Hepatocyte (in vitro differentiated cells): ENCODE measurements around the gene ADCY6. TPM values are rescaled to one million over a fixed set of nuclear protein-coding genes. Genes with fewer than 3 reads are reported as not detected.

Source experiments
- DNase-seq: peaks from one replicate; pipeline ENCODE4 v3.0.0-alpha.2; 2016; ENCODE audit warnings: low spot score
- H2AFZ ChIP-seq: fragments of 200-600 bp; sonication (generic); 2 replicates; pipeline ENCODE4 v1.6.0; 2016; ENCODE audit warnings: antibody characterized with exemption, mild to moderate bottlenecking
- H3K27ac ChIP-seq: fragments of 200-600 bp; sonication (generic); 2 replicates; pipeline ENCODE4 v1.5.1; 2016; ENCODE audit warnings: mild to moderate bottlenecking
- H3K27me3 ChIP-seq: fragments of 200-600 bp; sonication (generic); 2 replicates; pipeline ENCODE4 v1.6.1; 2016
- H3K36me3 ChIP-seq: fragments of 200-600 bp; sonication (generic); replicated peaks from 2 replicates; pipeline ENCODE4 v1.5.1; 2016; ENCODE audit warnings: low read depth; ENCODE audit not compliant: insufficient read depth
- H3K4me1 ChIP-seq: fragments of 200-600 bp; sonication (generic); 2 replicates; pipeline ENCODE4 v1.5.1; 2016; ENCODE audit warnings: mild to moderate bottlenecking, moderate library complexity; ENCODE audit not compliant: insufficient read depth
- H3K4me2 ChIP-seq: fragments of 200-600 bp; sonication (generic); 2 replicates; pipeline ENCODE4 v1.6.0; 2016
- H3K4me3 ChIP-seq: fragments of 200-600 bp; sonication (generic); 2 replicates; pipeline ENCODE4 v1.5.1; 2016; ENCODE audit warnings: mild to moderate bottlenecking
- H3K79me2 ChIP-seq: fragments of 200-600 bp; sonication (generic); 2 replicates; pipeline ENCODE4 v1.6.0; 2017; ENCODE audit warnings: mild to moderate bottlenecking
- H3K9me2 ChIP-seq: fragments of 200-600 bp; sonication (generic); replicated peaks from 2 replicates; pipeline ENCODE4 v1.6.0; 2017; ENCODE audit warnings: mild to moderate bottlenecking; ENCODE audit not compliant: insufficient read depth
- H3K9me3 ChIP-seq: fragments of 200-600 bp; sonication (generic); 2 replicates; pipeline ENCODE4 v1.5.1; 2016; ENCODE audit warnings: low read depth, mild to moderate bottlenecking
- H4K20me1 ChIP-seq: fragments of 200-600 bp; sonication (generic); 2 replicates; pipeline ENCODE4 v1.6.0; 2016; ENCODE audit warnings: mild to moderate bottlenecking; ENCODE audit not compliant: insufficient read depth, poor library complexity, severe bottlenecking
- CTCF ChIP-seq: fragments of 200-600 bp; sonication (generic); IDR thresholded peaks from 2 replicates; pipeline ENCODE4 v1.5.1; 2016; ENCODE audit warnings: antibody characterized with exemption, mild to moderate bottlenecking; ENCODE audit not compliant: poor library complexity
- EZH2 ChIP-seq: fragments of 200-600 bp; sonication (generic); IDR thresholded peaks from 2 replicates; pipeline ENCODE4 v1.6.1; 2016; ENCODE audit warnings: antibody characterized with exemption, mild to moderate bottlenecking, borderline replicate concordance
- EZH2phosphoT487 ChIP-seq: fragments of 200-600 bp; sonication (generic); IDR thresholded peaks from one replicate; pipeline ENCODE4 v1.6.1; 2018; ENCODE audit warnings: antibody characterized with exemption, mild to moderate bottlenecking, low read depth, moderate library complexity; ENCODE audit not compliant: unreplicated experiment, severe bottlenecking
- WGBS: methylation state at CpG from one replicate; pipeline ENCODE4 v1.1.6; 2016; ENCODE audit warnings: low lambda C conversion rate; ENCODE audit errors: missing lambda C conversion rate; 5-methylcytosine and 5-hydroxymethylcytosine counted together
- polyA plus RNA-seq: library from polyadenylated mRNA; unstranded; fragments of >200 nt; fragmentation: Nextera tagmentation; extraction: Ambion mirVana; gene quantifications from 2 replicates; pipeline ENCODE4 v1.2.1, GENCODE V29; 2016
- total RNA-seq: library from RNA; depleted of rRNA; stranded (reverse); fragments of >200 nt; gene quantifications from 2 replicates; pipeline ENCODE4 v1.2.3, GENCODE V29; 2014

Gene ADCY6
- total and polyA plus RNA-seq, 2 experiments from 2014 or later, result 22.7 to 37.7 TPM

DNA sequence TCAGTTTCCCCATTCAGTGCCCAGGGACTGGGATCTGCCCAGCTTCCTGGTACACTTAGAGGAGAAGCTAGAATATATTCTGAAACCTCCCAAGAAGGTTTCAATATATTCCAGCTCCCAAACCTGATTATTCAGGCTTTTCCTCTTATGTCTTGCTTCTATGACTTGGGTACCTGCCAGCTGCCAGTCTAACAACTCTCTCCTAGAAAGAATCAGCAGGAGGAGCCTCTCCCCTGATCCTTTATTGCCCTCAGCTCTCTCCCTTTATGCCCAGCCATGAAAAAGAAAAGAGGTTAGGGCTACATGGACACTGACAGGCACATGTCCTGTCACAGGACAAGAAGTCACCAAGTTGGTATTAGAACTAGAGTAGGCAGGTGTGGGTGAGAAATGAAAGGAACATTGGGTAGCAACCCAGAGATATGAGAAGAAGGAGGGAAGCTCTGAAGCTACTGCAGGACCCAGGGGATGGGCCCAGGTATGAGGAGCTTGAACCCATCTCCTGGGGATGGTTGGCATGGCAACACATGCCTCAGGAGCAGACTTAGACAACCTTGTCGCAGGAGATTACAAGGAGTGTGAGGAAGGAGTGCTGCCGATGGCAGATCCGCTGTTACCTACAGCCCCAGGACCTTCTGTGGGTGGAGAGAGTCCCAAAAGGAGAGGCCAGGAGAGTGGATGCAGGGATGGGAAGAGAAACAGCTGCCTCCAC lies 27.4 kb upstream of the ADCY6 start:
- Histone ChIP-seq H3K4me3 (peak overlapping the region; percentile 60), H3K79me2 (peaks cover 17% of the 10 kb centered on the region), H2AFZ (peak overlapping the region; percentile 90), H3K27ac (peak overlapping the region; percentile 93), H4K20me1 (no peaks in the 10 kb centered on the region), H3K27me3 (no peaks in the 10 kb centered on the region), H3K4me1 (peaks cover 49% of the 10 kb centered on the region), H3K9me3 (no peaks in the 10 kb centered on the region), H3K36me3 (no peaks in the 10 kb centered on the region), H3K9me2 (no peaks in the 10 kb centered on the region), H3K4me2 (peak overlapping the region; percentile 100)
- no peak for TF ChIP-seq CTCF
- TF ChIP-seq EZH2, result no peak
- no peak for TF ChIP-seq EZH2phosphoT487
- 89% methylated on average over 3 of the region's 3 CpGs for WGBS
- peak; percentile 37 for DNase-seq

GRCh38 chr12:48815126-48816110 lies 26.5 kb upstream of the ADCY6 start:
- no peak for TF ChIP-seq CTCF
- TF ChIP-seq EZH2phosphoT487, result no peak
- TF ChIP-seq EZH2, result no peak
- H3K4me1 ChIP-seq, result peaks cover 57% of the 10 kb centered on the region
- H3K27ac ChIP-seq, result peak overlapping the region; percentile 93
- H3K27me3 ChIP-seq, result no peaks in the 10 kb centered on the region
- H3K4me2 ChIP-seq, result peak overlapping the region; percentile 100
- H3K9me3 ChIP-seq, result no peaks in the 10 kb centered on the region
- H3K79me2 ChIP-seq, result peaks cover 17% of the 10 kb centered on the region
- under 1% methylated on average over 34 of the region's 54 CpGs for WGBS
- DNase-seq, result peak; percentile 92
- H4K20me1 ChIP-seq, result no peaks in the 10 kb centered on the region
- H3K36me3 ChIP-seq, result no peaks in the 10 kb centered on the region
- H3K4me3 ChIP-seq, result peak overlapping the region; percentile 74
- H2AFZ ChIP-seq, result peak overlapping the region; percentile 90
- H3K9me2 ChIP-seq, result no peaks in the 10 kb centered on the region

- Histone ChIP-seq H3K27ac (peak overlapping the region; percentile 93), H2AFZ (peak overlapping the region; percentile 90), H3K9me3 (no peaks in the 10 kb centered on the region), H3K4me2 (peak overlapping the region; percentile 100), H3K27me3 (no peaks in the 10 kb centered on the region), H3K4me1 (peaks cover 58% of the 10 kb centered on the region), H3K79me2 (peaks cover 17% of the 10 kb centered on the region), H4K20me1 (no peaks in the 10 kb centered on the region), H3K9me2 (no peaks in the 10 kb centered on the region), H3K36me3 (no peaks in the 10 kb centered on the region), H3K4me3 (peak overlapping the region; percentile 74)
- peak; percentile 94 for DNase-seq
- TF ChIP-seq EZH2phosphoT487 (no peak), EZH2 (no peak), CTCF (peak; percentile 99)
- 4% methylated on average over 62 of the region's 70 CpGs for WGBS
These were observed 25.6 kb upstream of the ADCY6 start for GRCh38 chr12:48814262-48815125.
